Endodermal cell (in vitro differentiated cells): ENCODE results near the gene CYSLTR2. TPM values are rescaled to one million over a fixed set of nuclear protein-coding genes. Genes with fewer than 3 reads are reported as not detected.
A peak's percentile ranks its signal among the peaks of the same experiment; 100 is the strongest.

ENCODE experiments used
- DNase-seq: peaks from one replicate; pipeline ENCODE4 v3.0.0-alpha.2; 2017
- H3K27ac ChIP-seq: 2 replicates; pipeline ENCODE4 v1.5.1; 2013; ENCODE audit warnings: mild to moderate bottlenecking, low read depth, low read length, moderate library complexity
- H3K27me3 ChIP-seq: 2 replicates; pipeline ENCODE4 v1.6.1; 2013; ENCODE audit warnings: mild to moderate bottlenecking, low read length, moderate library complexity; ENCODE audit not compliant: insufficient read depth, control insufficient read depth, poor library complexity, severe bottlenecking
- H3K36me3 ChIP-seq: 2 replicates; pipeline ENCODE4 v1.7.0; 2013; ENCODE audit warnings: mild to moderate bottlenecking, low read length, moderate library complexity; ENCODE audit not compliant: control insufficient read depth, insufficient read depth
- H3K4me1 ChIP-seq: one replicate; pipeline ENCODE4 v1.7.0; 2013; ENCODE audit warnings: low read length; ENCODE audit not compliant: control insufficient read depth, insufficient read depth
- H3K4me3 ChIP-seq: 2 replicates; pipeline ENCODE4 v1.5.1; 2013; ENCODE audit warnings: mild to moderate bottlenecking, low read length, moderate library complexity
- H3K9ac ChIP-seq: 2 replicates; pipeline ENCODE4 v1.6.1; 2013; ENCODE audit warnings: mild to moderate bottlenecking, low read length, moderate library complexity; ENCODE audit not compliant: poor library complexity, severe bottlenecking; ENCODE audit errors: extremely low read depth
- H3K9me3 ChIP-seq: 2 replicates; pipeline ENCODE4 v1.6.1; 2013; ENCODE audit warnings: mild to moderate bottlenecking, low read length, moderate library complexity; ENCODE audit not compliant: control insufficient read depth
- H3K27ac Mint-ChIP-seq: 2 replicates; pipeline ENCODE4 v1.8.0; 2020; ENCODE audit warnings: mixed read lengths
- H3K27me3 Mint-ChIP-seq: 2 replicates; pipeline ENCODE4 v1.8.0; 2021; ENCODE audit warnings: mild to moderate bottlenecking, mixed read lengths; ENCODE audit not compliant: insufficient read depth
- H3K36me3 Mint-ChIP-seq: 2 replicates; pipeline ENCODE4 v1.8.0; 2020; ENCODE audit warnings: low read depth, mixed read lengths
- H3K4me1 Mint-ChIP-seq: 2 replicates; pipeline ENCODE4 v1.8.0; 2020; ENCODE audit warnings: mixed read lengths
- H3K4me3 Mint-ChIP-seq: 2 replicates; pipeline ENCODE4 v1.8.0; 2020; ENCODE audit warnings: mild to moderate bottlenecking, moderate library complexity, mixed read lengths
- H3K9me3 Mint-ChIP-seq: 2 replicates; pipeline ENCODE4 v1.8.0; 2020; ENCODE audit warnings: mild to moderate bottlenecking, mixed read lengths
- whole genome bisulfite sequencing, 2 experiments: methylation state at CpG; one replicate each; pipeline versions ENCODE4 v1.1.5 to v1.1.7; 2013; ENCODE audit warnings: missing lambda C conversion rate in 2 of 2, mixed read lengths in 1 of 2; ENCODE audit not compliant: insufficient coverage in 1 of 2, insufficient read length in 1 of 2; 5-methylcytosine and 5-hydroxymethylcytosine counted together
- total RNA-seq, 2 donors: library from RNA; stranded (reverse); fragmentation: NEBNext Ultra II Directional in 1 of 2; extraction: Animal tissue kit (Norgen Biotek cat#: 25700) in 1 of 2; gene quantifications; 2 replicates in 1 of 2; 3 replicates in 1 of 2; pipeline ENCODE4 v1.2.1, GENCODE V29; 2021
- TF ChIP-seq, protein P1 (sequence below): fragments of 200-600 bp; sonication (generic); conservative IDR thresholded peaks from 2 replicates; pipeline ENCODE4 v1.5.0; 2021; ENCODE audit warnings: antibody characterized with exemption, mild to moderate bottlenecking

CYSLTR2 gene
- total RNA-seq, 2 donors from 2014 or later, result not detected

DNA sequence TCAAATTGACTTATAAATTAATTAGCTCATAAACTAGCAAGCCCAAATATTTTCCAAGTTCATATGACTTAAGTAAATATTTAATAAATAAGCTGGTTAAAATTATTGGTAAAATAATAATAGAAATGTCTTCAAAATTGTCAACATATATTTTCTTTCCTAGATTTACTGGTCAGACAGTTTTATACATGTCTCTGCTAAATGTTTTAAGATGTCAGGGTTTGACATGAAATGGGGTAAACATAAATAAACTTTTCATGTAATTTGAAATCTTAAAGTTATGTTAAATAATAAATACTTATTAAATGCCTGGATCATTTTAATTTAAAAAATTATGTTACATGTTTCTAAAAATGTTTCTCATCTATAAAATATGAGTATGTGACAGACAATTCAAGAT is 18.3 kb upstream of the CYSLTR2 start:
- Mint-ChIP-seq H3K4me1 (peaks cover under 1% of the 10 kb centered on the region), H3K36me3 (no peaks in the 10 kb centered on the region), H3K27ac (no peak overlapping the region), H3K27me3 (no peaks in the 10 kb centered on the region), H3K9me3 (peaks cover 34% of the 10 kb centered on the region), H3K4me3 (no peak overlapping the region)
- H3K4me3 ChIP-seq, result peak overlapping the region; percentile 43
- peaks cover 45% of the 10 kb centered on the region for H3K9me3 ChIP-seq
- no peak overlapping the region for H3K27ac ChIP-seq
- H3K4me1 ChIP-seq, result no peaks in the 10 kb centered on the region
- H3K27me3 ChIP-seq, result no peaks in the 10 kb centered on the region
- no peak overlapping the region for H3K9ac ChIP-seq
- no peaks in the 10 kb centered on the region for H3K36me3 ChIP-seq
- DNase-seq, result no peak
- TF ChIP-seq, protein P1, sequence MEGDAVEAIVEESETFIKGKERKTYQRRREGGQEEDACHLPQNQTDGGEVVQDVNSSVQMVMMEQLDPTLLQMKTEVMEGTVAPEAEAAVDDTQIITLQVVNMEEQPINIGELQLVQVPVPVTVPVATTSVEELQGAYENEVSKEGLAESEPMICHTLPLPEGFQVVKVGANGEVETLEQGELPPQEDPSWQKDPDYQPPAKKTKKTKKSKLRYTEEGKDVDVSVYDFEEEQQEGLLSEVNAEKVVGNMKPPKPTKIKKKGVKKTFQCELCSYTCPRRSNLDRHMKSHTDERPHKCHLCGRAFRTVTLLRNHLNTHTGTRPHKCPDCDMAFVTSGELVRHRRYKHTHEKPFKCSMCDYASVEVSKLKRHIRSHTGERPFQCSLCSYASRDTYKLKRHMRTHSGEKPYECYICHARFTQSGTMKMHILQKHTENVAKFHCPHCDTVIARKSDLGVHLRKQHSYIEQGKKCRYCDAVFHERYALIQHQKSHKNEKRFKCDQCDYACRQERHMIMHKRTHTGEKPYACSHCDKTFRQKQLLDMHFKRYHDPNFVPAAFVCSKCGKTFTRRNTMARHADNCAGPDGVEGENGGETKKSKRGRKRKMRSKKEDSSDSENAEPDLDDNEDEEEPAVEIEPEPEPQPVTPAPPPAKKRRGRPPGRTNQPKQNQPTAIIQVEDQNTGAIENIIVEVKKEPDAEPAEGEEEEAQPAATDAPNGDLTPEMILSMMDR, result no peak

DNA sequence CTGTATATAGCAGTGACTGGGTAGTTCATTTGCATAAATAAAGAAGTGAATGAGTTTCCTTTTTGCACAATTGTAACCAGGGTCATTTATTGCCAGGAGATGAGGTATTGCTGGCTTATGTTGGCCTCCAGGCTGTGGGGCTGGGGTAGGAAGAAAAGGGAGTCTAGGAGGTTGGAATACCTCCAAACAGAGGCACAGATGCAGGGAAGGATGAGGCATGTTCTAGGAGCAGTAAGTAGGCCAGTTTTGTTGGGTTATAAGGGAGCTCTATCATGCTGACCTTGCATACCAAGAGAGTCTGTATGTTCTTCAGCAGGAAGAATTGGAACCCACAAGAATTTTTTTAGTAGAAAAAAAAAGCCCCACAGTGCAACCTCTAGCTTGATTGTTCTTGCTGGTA is 17.2 kb upstream of the CYSLTR2 start:
- TF ChIP-seq, protein P1, result no peak
- Mint-ChIP-seq H3K27me3 (no peaks in the 10 kb centered on the region), H3K27ac (no peak overlapping the region), H3K4me1 (peaks cover 9% of the 10 kb centered on the region), H3K9me3 (peaks cover 34% of the 10 kb centered on the region), H3K36me3 (no peaks in the 10 kb centered on the region), H3K4me3 (no peak overlapping the region)
- Histone ChIP-seq H3K36me3 (no peaks in the 10 kb centered on the region), H3K27me3 (no peaks in the 10 kb centered on the region), H3K9ac (peak overlapping the region; percentile 11), H3K9me3 (peaks cover 45% of the 10 kb centered on the region), H3K4me1 (no peaks in the 10 kb centered on the region), H3K4me3 (peak overlapping the region; percentile 47), H3K27ac (no peak overlapping the region)
- DNase-seq, result no peak

DNA sequence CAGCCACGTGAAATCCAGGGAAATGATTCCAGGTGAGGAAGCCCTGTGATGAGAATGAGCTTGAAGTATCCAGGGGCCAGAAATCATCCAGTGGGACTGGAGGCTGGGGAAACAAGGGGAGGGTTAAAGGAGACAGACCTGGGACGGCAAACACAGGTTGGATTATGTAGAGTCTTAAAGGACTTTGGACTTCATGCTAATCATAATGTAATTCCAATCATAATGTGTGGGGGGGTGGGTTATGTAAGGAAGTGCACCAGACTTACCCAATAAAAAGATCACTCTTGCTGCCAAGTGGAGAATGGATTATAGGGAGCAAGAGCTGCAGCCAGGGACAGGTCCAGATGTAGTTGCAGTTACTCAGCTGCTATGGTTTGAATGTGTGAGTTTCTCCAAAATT is 16.1 kb upstream of the CYSLTR2 start:
- no peak for DNase-seq
- Mint-ChIP-seq H3K4me1 (peaks cover 11% of the 10 kb centered on the region), H3K36me3 (no peaks in the 10 kb centered on the region), H3K9me3 (peaks cover 34% of the 10 kb centered on the region), H3K4me3 (no peak overlapping the region), H3K27me3 (no peaks in the 10 kb centered on the region), H3K27ac (no peak overlapping the region)
- Histone ChIP-seq H3K36me3 (no peaks in the 10 kb centered on the region), H3K27me3 (no peaks in the 10 kb centered on the region), H3K4me1 (no peaks in the 10 kb centered on the region), H3K9me3 (peaks cover 45% of the 10 kb centered on the region), H3K9ac (no peak overlapping the region), H3K4me3 (peak overlapping the region; percentile 47), H3K27ac (no peak overlapping the region)
- WGBS, 2 experiments, result 30 to 63% methylated on average over 1 to 2 of the region's 2 CpGs
- TF ChIP-seq, protein P1, result no peak
